Measurements from ENCODE around the gene CPLANE1. TPM values are rescaled to one million over a fixed set of nuclear protein-coding genes. Genes with fewer than 3 reads are reported as not detected.
"Not testable (repeated sequence)": the region's sequence is repeated elsewhere in the genome, so short reads cannot be mapped to it uniquely, and the experiment has no call there.

The CPLANE1 gene
- total and polyA plus RNA-seq, 2 donors (not counting 3 experiments of a cell fraction or from before 2014, with no cell fraction given): 4.6 to 21.5 TPM

DNA sequence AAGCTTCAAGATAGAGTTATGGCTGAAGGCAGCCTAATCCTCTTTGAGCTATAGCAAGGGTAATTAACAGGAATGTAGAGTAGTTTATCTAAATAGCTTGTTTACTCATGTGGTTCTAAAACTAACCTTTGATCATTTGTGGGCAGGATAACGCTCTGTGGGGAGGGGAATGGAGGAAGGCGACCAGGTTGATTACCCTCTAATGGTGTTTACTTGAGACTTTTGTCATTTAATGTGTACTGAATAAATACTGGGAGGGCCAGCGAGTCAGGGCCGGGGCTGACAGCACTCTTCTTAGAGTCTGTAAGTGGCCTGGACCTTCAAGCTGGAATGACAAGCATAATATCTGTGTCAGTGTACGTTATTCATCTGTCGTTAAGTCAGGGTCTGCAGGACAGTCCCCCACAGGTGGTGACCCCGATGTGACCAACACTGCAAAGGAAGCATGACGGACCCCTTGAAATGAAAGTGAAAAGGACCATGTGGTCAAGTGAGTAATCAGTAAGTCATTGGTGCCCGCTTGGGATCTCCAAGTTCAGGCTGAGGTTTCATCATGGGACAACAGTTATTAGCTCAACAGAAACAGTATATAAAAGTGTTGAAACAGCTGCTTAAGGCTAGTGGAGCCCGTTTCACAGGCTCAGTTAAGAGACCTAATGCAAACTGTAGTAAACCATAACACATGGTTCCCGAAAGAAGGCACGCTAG, 162.6 kb downstream of the CPLANE1 start:
- FAIRE-seq: no peak

DNA sequence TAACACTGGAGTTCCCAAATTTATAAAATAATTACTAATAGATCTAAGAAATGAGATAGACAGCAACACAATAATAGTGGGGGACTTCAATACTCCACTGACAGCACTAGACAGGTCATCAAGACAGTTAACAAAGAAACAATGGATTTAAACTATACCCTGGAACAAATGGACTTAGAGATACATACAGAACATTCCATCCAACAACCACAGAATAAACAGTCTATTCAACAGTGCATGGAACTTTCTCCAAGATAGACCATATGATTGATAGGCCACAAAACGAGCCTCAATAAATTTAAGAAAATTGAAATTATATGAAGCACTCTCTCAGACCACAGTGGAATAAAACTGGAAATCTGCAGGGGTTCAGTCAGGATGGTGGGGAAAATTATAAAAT, 163.2 kb downstream of the CPLANE1 start:
- H4K20me1 ChIP-seq (replicated peaks; ENCODE audit: control insufficient read depth, extremely low read depth, insufficient read depth, low read length); CTCF ChIA-PET; H3K79me2 ChIP-seq (ENCODE audit: control insufficient read depth, insufficient read depth, low read length); POLR2A ChIA-PET; H3K9me1 ChIP-seq (replicated peaks; ENCODE audit: control insufficient read depth, extremely low read depth, insufficient read depth, low read length); H3K4me2 ChIP-seq (ENCODE audit: insufficient read depth, low read length); H3K9me3 ChIP-seq (replicated peaks; ENCODE audit: control insufficient read depth, insufficient read depth, low read length); DNase-seq (ENCODE audit: low read depth, low spot score); dilution Hi-C loops (cut with MboI; ENCODE audit: extremely low pct_ligation_motif_present, low sequenced_read_pairs); H3K27me3 ChIP-seq (ENCODE audit: control insufficient read depth in 2 of 2, insufficient read depth in 2 of 2, low read length in 2 of 2); H3K9ac ChIP-seq (replicated peaks; ENCODE audit: extremely low read depth, insufficient read depth, low read length); H2AFZ ChIP-seq (ENCODE audit: low read depth, low read length); intact Hi-C loops (cut with micrococcal nuclease); BruUV-seq (replicated peaks); H3K36me3 ChIP-seq (ENCODE audit: control insufficient read depth in 2 of 2, extremely low read depth in 1 of 2, insufficient read depth in 2 of 2, low read length in 2 of 2); H3K27ac ChIP-seq (ENCODE audit: insufficient read depth, low read depth, low read length); H3K4me1 ChIP-seq (ENCODE audit: control insufficient read depth, extremely low read depth, insufficient read depth, low read length); FAIRE-seq; H3K4me3 ChIP-seq (replicated peaks in 1 of 3; ENCODE audit: insufficient read depth in 1 of 3, low read depth in 1 of 3, low read length in 3 of 3): not testable (repeated sequence)

More for the DNA sequence above, 162.6 kb downstream of the CPLANE1 start:
- no peaks in the 10 kb centered on the region for H3K9me1 ChIP-seq (replicated peaks; ENCODE audit: control insufficient read depth, extremely low read depth, insufficient read depth, low read length)
- no peaks in the 10 kb centered on the region for H3K36me3 ChIP-seq (ENCODE audit: control insufficient read depth in 2 of 2, extremely low read depth in 1 of 2, insufficient read depth in 2 of 2, low read length in 2 of 2)
- POLR2A ChIA-PET: no interaction called here
- H3K27ac ChIP-seq (ENCODE audit: insufficient read depth, low read depth, low read length): no peak overlapping the region
- H4K20me1 ChIP-seq (replicated peaks; ENCODE audit: control insufficient read depth, extremely low read depth, insufficient read depth, low read length): no peaks in the 10 kb centered on the region
- DNase-seq (ENCODE audit: low read depth, low spot score): no peak
- dilution Hi-C loops (cut with MboI; ENCODE audit: extremely low pct_ligation_motif_present, low sequenced_read_pairs) (no loop called here), intact Hi-C loops (cut with micrococcal nuclease) (no loop called here)
- H3K79me2 ChIP-seq (ENCODE audit: control insufficient read depth, insufficient read depth, low read length): no peaks in the 10 kb centered on the region
- no peak overlapping the region for H3K4me3 ChIP-seq (replicated peaks in 1 of 3; ENCODE audit: insufficient read depth in 1 of 3, low read depth in 1 of 3, low read length in 3 of 3)
- no TSS peak for BruUV-seq (replicated peaks)
- CTCF ChIA-PET: no interaction called here
- H3K9me3 ChIP-seq (replicated peaks; ENCODE audit: control insufficient read depth, insufficient read depth, low read length): no peaks in the 10 kb centered on the region
- H3K27me3 ChIP-seq (ENCODE audit: control insufficient read depth in 2 of 2, insufficient read depth in 2 of 2, low read length in 2 of 2): no peaks in the 10 kb centered on the region
- H2AFZ ChIP-seq (ENCODE audit: low read depth, low read length): no peak overlapping the region
- H3K9ac ChIP-seq (replicated peaks; ENCODE audit: extremely low read depth, insufficient read depth, low read length): no peak overlapping the region
- H3K4me2 ChIP-seq (ENCODE audit: insufficient read depth, low read length): no peak overlapping the region
- H3K4me1 ChIP-seq (ENCODE audit: control insufficient read depth, extremely low read depth, insufficient read depth, low read length): no peaks in the 10 kb centered on the region
- TF ChIP-seq POLR2A (IDR thresholded peaks at IDR 0.05; ENCODE audit: low read depth, low read length) (no peak), GATA2 (IDR thresholded peaks at IDR 0.05; ENCODE audit: insufficient read depth, insufficient read length, low read depth, low read length) (no peak), POLR2AphosphoS5 (IDR thresholded peaks at IDR 0.05; ENCODE audit: insufficient read depth, low read depth, low read length) (no peak), MYC (IDR thresholded peaks at IDR 0.05; ENCODE audit: low read depth, low read length) (no peak), EZH2 (IDR thresholded peaks at IDR 0.05; ENCODE audit: borderline replicate concordance, low read depth, low read length, severe bottlenecking) (no peak), JUN (IDR thresholded peaks at IDR 0.05; ENCODE audit: borderline replicate concordance, insufficient read depth, insufficient read length, low read depth) (no peak), FOS (IDR thresholded peaks at IDR 0.05; ENCODE audit: borderline replicate concordance, insufficient read depth, low read length) (no peak)
- TF ChIP-seq, protein P1, sequence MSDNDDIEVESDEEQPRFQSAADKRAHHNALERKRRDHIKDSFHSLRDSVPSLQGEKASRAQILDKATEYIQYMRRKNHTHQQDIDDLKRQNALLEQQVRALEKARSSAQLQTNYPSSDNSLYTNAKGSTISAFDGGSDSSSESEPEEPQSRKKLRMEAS (IDR thresholded peaks at IDR 0.05; ENCODE audit: insufficient read depth, insufficient read length): no peak
- TF ChIP-seq, protein P2, sequence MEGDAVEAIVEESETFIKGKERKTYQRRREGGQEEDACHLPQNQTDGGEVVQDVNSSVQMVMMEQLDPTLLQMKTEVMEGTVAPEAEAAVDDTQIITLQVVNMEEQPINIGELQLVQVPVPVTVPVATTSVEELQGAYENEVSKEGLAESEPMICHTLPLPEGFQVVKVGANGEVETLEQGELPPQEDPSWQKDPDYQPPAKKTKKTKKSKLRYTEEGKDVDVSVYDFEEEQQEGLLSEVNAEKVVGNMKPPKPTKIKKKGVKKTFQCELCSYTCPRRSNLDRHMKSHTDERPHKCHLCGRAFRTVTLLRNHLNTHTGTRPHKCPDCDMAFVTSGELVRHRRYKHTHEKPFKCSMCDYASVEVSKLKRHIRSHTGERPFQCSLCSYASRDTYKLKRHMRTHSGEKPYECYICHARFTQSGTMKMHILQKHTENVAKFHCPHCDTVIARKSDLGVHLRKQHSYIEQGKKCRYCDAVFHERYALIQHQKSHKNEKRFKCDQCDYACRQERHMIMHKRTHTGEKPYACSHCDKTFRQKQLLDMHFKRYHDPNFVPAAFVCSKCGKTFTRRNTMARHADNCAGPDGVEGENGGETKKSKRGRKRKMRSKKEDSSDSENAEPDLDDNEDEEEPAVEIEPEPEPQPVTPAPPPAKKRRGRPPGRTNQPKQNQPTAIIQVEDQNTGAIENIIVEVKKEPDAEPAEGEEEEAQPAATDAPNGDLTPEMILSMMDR (IDR thresholded peaks at IDR 0.05; ENCODE audit: extremely low read depth in 1 of 2, insufficient read depth in 1 of 2, low read depth in 1 of 2, low read length in 2 of 2): no peak
